Glutamatergic neuron (in vitro differentiated cells): ENCODE measurements around the gene HBB. TPM values are rescaled to one million over a fixed set of nuclear protein-coding genes. Genes with fewer than 3 reads are reported as not detected.

ENCODE experiments used
- DNase-seq: peaks from one replicate; pipeline ENCODE4 v3.0.0; 2022
- H3K27ac Mint-ChIP-seq: one replicate; pipeline ENCODE4 v1.8.0; 2020; ENCODE audit warnings: mild to moderate bottlenecking, mixed read lengths, inconsistent platforms; ENCODE audit not compliant: unreplicated experiment
- H3K27me3 Mint-ChIP-seq: one replicate; pipeline ENCODE4 v1.8.0; 2020; ENCODE audit warnings: mild to moderate bottlenecking, moderate library complexity, mixed read lengths, inconsistent platforms; ENCODE audit not compliant: unreplicated experiment
- H3K36me3 Mint-ChIP-seq: one replicate; pipeline ENCODE4 v1.8.0; 2020; ENCODE audit warnings: mild to moderate bottlenecking, mixed read lengths, inconsistent platforms; ENCODE audit not compliant: unreplicated experiment
- H3K4me1 Mint-ChIP-seq: one replicate; pipeline ENCODE4 v1.8.0; 2020; ENCODE audit warnings: mild to moderate bottlenecking, low read depth, mixed read lengths, inconsistent platforms; ENCODE audit not compliant: unreplicated experiment
- H3K4me3 Mint-ChIP-seq: one replicate; pipeline ENCODE4 v1.8.0; 2020; ENCODE audit warnings: mild to moderate bottlenecking, mixed read lengths, inconsistent platforms; ENCODE audit not compliant: unreplicated experiment
- H3K9me3 Mint-ChIP-seq: one replicate; pipeline ENCODE4 v1.8.0; 2020; ENCODE audit warnings: mild to moderate bottlenecking, moderate library complexity, mixed read lengths, inconsistent platforms; ENCODE audit not compliant: unreplicated experiment
- total RNA-seq: library from RNA; stranded (reverse); fragmentation: NEBNext Ultra II Directional; extraction: Animal tissue kit (Norgen Biotek cat#: 25700); gene quantifications from one replicate; pipeline ENCODE4 v1.2.1, GENCODE V29; 2021; ENCODE audit not compliant: unreplicated experiment
- TF ChIP-seq, protein P1 (sequence below): fragments of 200-600 bp; sonication (generic); IDR thresholded peaks from one replicate; pipeline ENCODE4 v1.5.0; 2021; ENCODE audit not compliant: partially characterized antibody, unreplicated experiment

Gene HBB
- total RNA-seq, 1 donor from 2014 or later: not detected

DNA sequence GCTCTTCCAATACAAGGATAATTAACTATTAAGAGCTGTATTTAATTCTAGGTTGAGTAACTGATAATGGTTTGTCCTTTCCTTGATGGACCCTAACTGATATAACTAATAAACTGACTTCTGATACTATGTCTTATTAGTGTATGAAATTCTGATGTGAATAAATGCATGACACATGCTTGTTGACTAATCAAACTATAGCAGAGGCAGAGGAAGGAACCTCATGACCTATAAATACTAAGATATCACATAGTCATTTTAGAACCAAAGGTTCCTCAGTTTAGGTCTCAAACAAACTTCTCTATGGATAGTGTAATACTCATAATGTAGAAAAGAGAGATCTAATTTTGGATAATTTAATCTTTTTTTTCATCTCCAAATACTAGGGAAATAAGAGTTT, 12.2 kb upstream of the HBB start:
- TF ChIP-seq, protein P1, sequence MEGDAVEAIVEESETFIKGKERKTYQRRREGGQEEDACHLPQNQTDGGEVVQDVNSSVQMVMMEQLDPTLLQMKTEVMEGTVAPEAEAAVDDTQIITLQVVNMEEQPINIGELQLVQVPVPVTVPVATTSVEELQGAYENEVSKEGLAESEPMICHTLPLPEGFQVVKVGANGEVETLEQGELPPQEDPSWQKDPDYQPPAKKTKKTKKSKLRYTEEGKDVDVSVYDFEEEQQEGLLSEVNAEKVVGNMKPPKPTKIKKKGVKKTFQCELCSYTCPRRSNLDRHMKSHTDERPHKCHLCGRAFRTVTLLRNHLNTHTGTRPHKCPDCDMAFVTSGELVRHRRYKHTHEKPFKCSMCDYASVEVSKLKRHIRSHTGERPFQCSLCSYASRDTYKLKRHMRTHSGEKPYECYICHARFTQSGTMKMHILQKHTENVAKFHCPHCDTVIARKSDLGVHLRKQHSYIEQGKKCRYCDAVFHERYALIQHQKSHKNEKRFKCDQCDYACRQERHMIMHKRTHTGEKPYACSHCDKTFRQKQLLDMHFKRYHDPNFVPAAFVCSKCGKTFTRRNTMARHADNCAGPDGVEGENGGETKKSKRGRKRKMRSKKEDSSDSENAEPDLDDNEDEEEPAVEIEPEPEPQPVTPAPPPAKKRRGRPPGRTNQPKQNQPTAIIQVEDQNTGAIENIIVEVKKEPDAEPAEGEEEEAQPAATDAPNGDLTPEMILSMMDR: no peak
- no peaks in the 10 kb centered on the region for H3K27me3 Mint-ChIP-seq
- H3K36me3 Mint-ChIP-seq: no peaks in the 10 kb centered on the region
- no peak overlapping the region for H3K4me3 Mint-ChIP-seq
- no peak overlapping the region for H3K27ac Mint-ChIP-seq
- no peaks in the 10 kb centered on the region for H3K9me3 Mint-ChIP-seq
- no peak for DNase-seq
- H3K4me1 Mint-ChIP-seq: no peaks in the 10 kb centered on the region

DNA sequence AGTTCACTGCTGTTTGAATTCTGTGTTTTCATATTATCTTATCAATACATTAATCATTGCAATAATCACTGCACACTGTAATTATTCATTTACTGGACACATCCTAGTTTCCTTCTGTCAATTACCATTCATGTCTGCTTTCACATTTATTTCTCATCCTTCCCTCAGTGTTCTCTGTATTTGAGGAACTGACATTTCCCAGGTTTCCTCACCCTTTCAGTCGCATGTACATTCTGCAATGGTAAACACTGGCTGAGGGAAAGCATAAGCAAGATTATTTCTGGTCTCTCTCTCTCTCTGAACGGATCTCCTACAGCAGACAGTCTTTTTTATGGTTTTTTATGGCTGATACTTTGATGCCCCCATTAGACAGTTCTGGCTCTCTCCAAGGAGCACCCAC, 11.6 kb upstream of the HBB start:
- TF ChIP-seq, protein P1: no peak
- no peak overlapping the region for H3K27ac Mint-ChIP-seq
- no peaks in the 10 kb centered on the region for H3K4me1 Mint-ChIP-seq
- H3K36me3 Mint-ChIP-seq: no peaks in the 10 kb centered on the region
- H3K27me3 Mint-ChIP-seq: no peaks in the 10 kb centered on the region
- H3K9me3 Mint-ChIP-seq: no peaks in the 10 kb centered on the region
- DNase-seq: no peak
- H3K4me3 Mint-ChIP-seq: no peak overlapping the region

DNA sequence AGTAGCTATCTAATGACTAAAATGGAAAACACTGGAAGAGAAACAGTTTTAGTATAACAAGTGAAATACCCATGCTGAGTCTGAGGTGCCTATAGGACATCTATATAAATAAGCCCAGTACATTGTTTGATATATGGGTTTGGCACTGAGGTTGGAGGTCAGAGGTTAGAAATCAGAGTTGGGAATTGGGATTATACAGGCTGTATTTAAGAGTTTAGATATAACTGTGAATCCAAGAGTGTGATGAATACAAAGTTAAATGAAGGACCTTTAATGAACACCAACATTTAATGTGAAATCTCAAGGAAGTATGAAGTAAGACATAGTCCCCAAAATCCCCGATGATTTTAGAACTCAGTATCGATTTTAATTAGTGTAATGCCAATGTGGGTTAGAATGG, 10.5 kb upstream of the HBB start:
- no peaks in the 10 kb centered on the region for H3K27me3 Mint-ChIP-seq

DNA sequence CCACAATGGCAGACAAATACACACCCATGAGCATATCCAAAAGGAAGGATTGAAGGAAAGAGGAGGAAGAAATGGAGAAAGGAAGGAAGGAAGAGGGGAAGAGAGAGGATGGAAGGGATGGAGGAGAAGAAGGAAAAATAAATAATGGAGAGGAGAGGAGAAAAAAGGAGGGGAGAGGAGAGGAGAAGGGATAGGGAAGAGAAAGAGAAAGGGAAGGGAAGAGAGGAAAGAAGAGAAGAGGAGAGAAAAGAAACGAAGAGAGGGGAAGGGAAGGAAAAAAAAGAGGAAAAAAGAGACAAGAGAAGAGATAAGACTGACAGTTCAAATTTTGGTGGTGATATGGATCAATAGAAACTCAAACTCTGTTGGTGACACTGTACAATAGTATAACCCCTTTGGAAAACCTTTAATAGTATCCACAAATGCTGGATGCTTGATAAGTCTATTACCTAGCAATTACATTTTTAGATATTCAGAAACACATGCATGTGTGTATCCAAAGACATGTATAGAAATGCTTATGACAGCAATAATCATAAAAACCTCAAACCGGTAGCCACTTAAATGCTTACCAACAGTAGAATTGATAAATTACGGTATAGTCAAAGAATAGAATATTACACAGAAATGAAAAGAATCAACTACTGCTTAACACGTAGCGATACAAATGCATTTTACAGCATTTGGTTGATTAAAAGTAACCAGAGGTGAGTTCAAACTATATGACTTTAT, 8.7 kb upstream of the HBB start:
- TF ChIP-seq, protein P1: no peak
- Mint-ChIP-seq H3K4me1 (no peaks in the 10 kb centered on the region), H3K36me3 (no peaks in the 10 kb centered on the region), H3K4me3 (no peak overlapping the region), H3K27ac (no peak overlapping the region), H3K9me3 (no peaks in the 10 kb centered on the region), H3K27me3 (no peaks in the 10 kb centered on the region)
- no peak for DNase-seq

More for the DNA sequence above, 10.5 kb upstream of the HBB start:
- Mint-ChIP-seq H3K4me3 (no peak overlapping the region), H3K27ac (no peak overlapping the region), H3K9me3 (no peaks in the 10 kb centered on the region), H3K4me1 (no peaks in the 10 kb centered on the region), H3K36me3 (no peaks in the 10 kb centered on the region)
- no peak for DNase-seq
- TF ChIP-seq, protein P1: no peak

DNA sequence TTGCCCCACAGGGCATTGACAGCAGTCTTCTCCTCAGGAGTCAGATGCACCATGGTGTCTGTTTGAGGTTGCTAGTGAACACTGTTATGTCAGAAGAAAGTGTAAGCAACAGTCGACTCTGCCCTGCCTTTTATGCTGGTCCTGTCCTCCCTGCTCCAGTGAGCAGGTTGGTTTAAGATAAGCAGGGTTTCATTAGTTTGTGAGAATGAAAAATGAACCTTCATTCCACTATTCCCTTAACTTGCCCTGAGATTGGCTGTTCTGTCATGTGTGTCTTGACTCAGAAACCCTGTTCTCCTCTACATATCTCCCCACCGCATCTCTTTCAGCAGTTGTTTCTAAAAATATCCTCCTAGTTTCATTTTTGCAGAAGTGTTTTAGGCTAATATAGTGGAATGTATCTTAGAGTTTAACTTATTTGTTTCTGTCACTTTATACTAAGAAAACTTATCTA, 7.5 kb upstream of the HBB start, which contains the start of gene HBD:
Gene HBD, minus strand, starts transcription at position 103 of the 454 bp plus-strand sequence. Its CDS starts 50 bp downstream, at position 53.
- DNase-seq: no peak
- TF ChIP-seq, protein P1: no peak
- H3K9me3 Mint-ChIP-seq: no peaks in the 10 kb centered on the region
- no peaks in the 10 kb centered on the region for H3K36me3 Mint-ChIP-seq
- H3K4me1 Mint-ChIP-seq: no peaks in the 10 kb centered on the region
- no peaks in the 10 kb centered on the region for H3K27me3 Mint-ChIP-seq
- no peak within 1 kb of the TSS for H3K27ac Mint-ChIP-seq
- H3K4me3 Mint-ChIP-seq: no peak within 1 kb of the TSS
